Dedifferentiated amniotic fluid mesenchymal stem cell (primary cell): Measurements from ENCODE around the gene ACP2.
"Not testable (repeated sequence)": the region's sequence is repeated elsewhere in the genome, so short reads cannot be mapped to it uniquely, and the experiment has no call there.

Experiments used
- DNase-seq: peaks from one replicate; pipeline ENCODE4 v3.0.0-alpha.2; 2016; ENCODE audit errors: extremely low spot score

ACP2 gene

GRCh38 chr11:47204637-47204989 lies 44.0 kb downstream of the ACP2 start:
- peak; percentile 69 for DNase-seq

DNA sequence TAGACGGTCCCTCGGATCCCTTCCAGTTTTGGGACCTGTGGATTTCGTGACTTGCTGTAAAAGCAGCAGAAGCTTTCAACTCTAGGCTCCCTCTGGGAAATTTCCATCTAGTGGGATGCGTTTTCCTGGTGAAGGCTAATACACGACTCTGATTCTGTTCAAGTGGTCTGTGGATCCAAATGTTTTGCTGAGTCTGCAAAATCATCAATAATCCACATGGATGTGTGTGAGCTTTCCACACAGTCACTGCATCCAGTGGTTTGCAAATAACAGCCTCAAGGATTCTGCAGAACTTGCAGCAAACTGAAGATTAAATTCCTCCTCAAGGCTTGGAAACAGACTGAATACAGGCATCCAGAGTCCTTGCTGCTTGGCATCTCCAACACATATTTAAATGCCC lies 46.0 kb downstream of the ACP2 start:
- DNase-seq = no peak

DNA sequence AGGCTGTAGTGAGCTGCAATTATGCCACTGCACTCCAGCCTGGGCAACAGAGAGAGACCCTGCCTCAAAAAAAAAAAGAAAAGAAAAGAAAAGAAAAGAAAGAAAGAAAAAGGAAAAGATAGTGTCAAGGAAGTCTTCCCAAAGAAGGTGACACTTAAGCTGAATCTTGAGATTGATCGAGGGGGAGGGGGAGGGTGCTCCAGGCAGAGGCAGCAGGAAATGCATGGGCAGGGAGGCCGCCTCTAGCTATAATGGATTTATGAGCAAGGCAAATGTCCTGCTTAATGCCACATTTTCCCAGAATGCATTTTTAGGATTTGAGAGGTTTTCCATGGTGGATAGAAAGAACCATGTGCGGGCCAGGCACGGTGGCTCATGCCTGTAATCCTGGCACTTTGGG lies 47.6 kb downstream of the ACP2 start:
- DNase-seq = no peak

DNA sequence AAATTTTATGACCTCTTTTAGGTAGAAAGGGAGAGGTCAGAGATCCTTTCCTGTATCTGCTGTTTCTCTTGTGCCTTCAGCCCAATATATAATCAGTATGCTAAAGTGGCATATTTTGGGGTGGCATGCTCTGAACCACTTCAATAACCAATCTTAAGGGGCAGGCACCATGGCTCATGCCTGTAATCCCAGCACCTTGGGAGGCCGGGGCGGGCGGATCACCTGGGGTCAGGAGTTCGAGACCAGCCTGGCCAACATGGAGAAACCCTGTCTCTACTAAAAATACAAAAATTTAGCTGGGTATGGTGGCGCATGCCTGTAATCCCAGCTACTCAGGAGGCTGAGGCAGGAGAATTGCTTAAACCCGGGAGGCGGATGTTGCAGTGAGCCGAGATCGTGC lies 50.5 kb downstream of the ACP2 start:
- not testable (repeated sequence) for DNase-seq

DNA sequence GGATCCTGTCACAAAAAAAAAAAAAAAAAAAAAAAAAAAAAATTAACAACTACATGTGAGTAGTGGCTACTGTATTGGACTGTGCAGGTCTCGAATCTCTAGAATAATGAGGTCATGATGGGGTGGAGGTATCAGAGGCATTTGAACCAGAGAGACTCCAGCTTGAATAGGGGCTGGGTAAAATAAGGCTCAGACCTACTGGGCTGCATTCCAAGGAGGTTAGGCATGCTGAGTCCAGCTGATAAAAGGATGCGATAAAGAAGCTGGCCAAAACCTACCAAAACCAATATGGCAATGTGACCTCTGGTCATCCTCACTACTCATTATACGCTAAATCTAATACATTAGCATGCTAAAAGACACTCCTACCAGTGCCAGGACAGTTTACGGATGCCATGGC lies 56.5 kb downstream of the ACP2 start:
- no peak for DNase-seq

DNA sequence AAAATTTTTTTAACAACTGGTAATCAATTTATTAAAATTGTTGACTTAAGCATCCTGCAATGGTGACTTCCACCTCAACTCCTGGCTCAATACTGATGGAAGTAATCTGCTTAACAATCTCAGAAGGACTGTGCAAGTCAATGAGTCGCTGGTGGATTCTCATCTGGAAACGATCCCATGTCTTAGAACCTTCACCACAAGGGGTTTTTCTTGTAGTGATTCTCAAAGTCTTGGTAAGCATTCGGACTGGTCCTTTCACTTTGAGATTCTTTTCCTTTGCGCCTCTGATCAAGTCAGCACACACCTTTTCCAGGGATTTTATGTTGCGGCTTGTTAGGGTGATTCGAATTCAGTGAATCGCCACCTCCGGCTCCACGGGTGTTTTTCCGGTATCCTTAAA lies 57.5 kb downstream of the ACP2 start:
- not testable (repeated sequence) for DNase-seq
